Measurements from ENCODE around the gene NXN.
A peak's percentile ranks its signal among the peaks of the same experiment; 100 is the strongest.

The NXN gene

DNA sequence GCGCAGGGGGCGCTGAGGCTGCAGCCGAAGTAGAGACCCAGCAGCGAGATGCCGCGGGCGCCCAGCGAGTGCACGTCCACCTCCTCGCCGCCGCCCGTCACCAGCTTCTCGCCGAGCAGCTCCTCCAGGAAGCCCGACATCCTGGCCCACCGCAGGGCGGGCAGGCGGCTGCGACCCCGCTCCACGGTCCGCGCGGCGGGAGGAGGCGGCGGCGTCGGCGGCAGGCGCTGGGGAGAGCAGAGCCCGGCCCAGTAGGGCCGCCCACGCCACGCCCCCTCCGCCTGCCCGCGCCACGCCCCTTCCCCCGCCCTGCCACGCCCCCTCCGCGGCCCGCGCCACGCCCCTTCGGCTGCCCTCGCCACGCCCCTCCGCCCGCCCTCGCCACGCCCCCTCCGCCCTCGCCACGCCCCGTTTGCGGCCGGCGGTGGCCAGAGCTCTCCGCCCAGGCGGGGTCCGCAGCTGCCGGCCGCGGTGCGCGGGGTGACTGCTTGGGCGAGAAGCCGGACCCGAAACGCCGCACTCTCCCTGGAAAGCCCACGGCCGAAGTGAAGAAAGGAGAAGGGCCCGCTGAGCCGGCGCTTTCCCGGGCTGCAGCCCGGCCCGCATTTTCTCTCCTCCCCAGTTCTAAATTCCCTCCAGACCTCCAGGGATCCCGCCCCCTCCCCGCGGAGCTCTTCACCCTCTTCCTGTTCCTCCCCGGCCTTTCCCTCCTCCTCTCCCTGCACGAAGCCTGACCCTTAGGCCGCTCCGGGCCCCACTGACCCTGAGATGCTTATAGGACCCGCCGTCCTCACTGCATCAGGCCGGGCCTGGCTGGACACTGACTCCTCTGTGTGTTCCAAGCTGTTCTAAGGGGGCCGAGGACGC, at the start of gene NXN:
TSS of gene NXN (minus strand) at position 238 of the 867 bp plus-strand sequence.
- DNase-seq, result peak; percentile 78 to 87

DNA sequence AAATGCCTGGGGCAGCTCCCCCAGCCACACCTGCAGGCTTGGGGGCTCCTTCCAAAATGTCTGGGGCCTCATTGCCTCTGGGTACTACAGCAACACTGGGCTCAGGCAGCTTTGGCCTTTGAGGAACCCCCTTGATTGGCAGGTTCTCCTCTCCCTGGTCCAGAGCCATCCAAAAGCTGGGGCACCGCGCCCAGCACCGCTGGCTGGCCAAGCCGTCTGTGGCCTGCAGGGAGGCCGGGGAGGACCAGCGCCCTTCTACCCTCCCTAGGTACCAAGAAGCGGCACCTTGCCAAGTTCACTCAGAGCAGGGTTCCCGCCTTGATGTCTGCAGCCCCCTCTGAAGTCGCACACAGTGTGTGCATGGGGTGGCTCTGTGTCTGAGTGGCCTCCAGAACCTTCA, 47.5 kb upstream of the NXN start:
- DNase-seq, result no peak

DNA sequence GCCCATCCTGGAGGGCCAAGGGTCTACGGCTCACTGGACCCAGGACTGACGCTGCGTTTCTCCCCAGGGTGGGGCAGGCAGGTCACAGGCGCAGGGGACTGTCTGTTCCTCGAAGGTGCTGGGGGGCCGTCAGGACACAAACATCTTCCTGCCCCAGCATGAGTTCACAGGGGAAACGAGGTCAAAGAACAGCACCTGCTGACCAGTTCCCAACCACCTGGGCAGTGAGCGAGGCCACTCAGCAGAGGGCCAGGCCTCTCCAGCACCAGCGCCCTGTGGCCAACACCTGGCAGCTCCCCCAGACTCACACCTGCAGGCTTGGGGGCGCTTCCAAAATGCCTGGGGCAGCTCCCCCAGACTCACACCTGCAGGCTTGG, 47.0 kb upstream of the NXN start:
- DNase-seq, result no peak

DNA sequence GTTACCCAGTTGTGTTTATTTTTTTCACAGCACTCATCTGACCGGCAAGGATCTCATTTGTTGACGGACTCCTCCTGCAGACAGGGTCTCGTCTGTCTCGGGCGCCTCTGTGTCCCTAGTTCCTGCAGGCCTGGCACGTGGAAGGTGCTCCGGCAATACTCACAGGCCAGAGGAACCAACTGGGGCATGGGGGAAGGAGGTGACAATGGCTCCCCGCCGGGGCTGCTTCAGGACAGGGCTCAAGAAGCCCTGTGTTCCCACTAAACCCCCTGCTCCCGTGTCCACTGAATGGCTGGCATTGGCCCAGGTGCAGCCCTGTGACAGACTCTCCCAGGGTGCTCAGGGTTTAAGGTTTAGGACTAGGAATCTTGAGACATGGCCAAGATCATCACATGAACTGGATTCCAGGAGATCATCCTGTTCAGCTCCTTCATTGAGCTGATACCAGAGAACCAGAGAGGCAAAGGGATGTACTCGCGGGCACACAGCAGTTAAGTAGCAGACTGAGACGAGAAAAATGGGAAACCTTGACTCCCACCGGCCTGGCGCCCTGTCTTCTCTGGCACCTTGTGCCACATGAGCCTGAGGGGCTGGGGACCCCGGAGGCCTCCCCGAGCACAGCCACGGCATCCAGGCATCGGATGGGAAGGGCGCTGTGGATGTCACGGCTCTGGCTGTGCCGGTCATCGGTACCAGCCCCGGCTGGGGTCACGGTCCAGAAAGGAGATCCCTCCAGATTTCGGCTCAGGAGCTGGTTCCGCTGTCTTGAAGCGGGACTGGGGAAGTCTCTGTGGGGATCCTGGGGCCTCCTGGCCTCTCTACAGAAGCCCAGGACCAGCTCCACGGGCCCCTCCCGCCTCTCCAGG, 46.4 kb upstream of the NXN start:
- DNase-seq, result no peak

DNA sequence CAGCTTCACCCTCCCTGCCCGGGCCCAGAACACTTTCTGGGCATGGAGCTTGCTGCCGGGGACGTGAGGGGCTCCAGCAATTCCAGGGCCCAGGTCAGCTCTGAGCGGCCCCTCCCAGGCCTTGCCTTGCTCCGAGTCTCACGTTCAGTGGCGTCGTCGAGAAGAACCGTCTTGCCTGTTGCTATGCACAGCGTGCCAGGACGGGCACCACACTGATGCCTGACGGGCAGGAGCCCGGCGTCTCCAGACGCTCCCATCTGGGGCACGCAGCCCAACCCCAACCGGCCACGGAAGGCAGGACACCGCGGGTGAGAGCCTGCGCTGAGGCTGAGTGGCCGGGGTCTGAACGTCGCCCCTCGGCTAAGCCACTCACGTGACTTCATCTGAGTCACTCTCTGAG, 44.5 kb upstream of the NXN start:
- DNase-seq, result no peak

DNA sequence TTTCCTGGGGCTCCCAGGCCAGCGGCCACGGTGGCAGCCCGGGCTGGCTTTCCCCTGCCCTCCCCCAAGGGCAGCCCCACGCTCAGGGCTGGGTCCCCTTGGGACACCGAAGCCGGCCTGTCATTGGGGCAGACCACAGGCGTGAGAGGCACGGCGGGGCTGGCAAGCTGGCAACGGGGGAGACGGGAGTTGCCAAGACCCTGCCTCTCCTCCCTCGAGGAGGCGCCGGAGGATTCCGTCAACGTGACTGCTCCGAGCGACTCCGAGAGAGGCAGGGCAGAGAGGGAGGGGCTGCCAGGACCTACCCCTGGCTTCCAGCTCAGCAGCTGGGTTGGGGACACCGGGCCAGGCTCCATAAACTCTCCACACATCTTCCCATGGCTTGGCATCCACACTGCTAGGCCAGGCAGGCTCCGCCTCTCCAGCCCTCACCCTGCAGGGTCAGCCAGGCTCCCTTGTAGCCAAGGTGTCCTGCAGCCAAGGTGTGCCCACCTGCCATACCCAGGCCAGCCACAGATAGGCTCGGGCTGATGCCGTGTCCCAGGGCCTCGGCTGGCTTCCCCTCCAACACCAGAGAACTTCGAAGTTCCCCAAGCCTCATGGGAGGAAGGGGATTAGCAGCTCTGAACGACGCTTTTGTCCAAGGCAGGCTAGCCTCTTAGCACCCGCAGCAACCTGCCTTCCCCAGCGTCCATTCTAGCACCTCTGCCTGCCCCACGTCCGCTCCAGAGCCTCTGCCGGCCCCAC, 42.9 kb upstream of the NXN start:
- DNase-seq, result no peak

DNA sequence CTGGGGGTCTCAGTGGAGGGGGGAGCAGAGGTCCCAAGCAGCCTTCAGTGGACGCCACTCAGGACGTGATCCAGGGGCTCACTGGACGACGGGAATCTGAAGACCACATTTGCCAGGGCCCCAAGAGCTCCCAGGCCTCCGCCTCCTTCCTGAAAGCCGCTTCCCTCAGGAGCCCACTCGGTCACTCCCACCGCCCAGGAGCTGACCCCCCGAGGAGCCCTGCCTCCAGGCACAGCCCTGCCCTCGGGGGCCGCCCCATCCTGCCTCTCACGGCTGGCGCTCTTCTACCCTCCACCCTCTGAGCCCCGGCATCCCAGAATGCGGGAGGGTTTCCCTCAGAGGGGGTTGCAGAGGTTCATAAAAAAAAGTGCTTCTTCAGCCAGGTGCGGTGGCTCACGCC, 41.6 kb upstream of the NXN start:
- no peak for DNase-seq

DNA sequence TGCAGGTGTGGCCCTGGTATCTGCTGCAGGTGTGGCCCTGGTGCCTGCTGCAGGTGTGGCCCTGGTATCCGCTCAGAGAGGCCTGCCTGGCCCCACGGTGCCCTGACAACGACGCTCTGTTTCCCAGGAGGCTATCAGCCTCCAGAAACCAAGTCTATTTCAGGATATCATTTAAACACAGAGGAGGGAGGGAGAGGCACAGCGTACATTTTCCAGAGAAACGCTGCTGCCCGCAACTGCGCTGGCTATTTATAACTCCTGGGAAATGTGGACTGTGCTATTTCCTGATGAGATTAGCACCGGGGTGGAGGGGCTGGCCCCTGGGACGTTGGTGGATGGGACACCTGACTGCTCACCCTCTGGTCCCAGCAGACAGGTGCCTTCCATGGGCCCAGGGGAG, 39.9 kb upstream of the NXN start:
- DNase-seq, result no peak

DNA sequence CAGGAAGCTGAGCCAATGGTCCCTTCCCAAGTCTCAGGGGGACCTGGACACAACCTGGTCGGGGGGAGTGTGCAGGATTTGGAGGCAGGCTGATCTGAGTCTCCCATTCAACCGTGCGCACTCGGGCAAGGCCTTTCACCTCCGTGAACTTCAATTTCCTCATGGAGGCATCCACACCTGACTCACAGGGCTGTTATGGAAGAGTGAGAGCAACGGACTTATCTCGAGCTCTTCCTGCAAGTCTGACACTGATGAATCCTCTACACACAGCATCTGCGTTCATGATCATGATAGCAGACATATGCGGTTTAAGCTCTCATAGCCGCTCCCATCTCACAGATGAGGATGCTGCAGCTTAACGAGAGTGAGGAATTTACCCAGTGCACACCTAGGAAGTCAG, 39.0 kb upstream of the NXN start:
- DNase-seq, result no peak

DNA sequence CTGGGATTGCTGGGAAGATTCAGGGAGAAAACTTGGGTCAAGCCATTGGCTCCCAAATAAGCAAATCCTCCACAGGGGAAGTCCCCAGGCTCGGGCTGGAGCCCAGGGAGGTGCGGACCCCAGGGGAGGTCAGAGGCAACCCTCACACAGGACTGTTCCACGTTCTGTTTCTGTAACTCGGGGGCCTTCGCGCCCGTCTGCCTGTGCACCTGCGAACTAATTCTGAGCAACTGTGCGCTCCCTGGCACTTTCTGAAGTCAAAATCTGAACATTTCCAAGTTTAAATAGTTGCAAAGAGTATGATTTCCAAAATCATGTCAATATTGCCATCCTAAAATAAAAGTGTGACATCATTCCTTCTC, 34.1 kb upstream of the NXN start:
- no peak for DNase-seq

DNA sequence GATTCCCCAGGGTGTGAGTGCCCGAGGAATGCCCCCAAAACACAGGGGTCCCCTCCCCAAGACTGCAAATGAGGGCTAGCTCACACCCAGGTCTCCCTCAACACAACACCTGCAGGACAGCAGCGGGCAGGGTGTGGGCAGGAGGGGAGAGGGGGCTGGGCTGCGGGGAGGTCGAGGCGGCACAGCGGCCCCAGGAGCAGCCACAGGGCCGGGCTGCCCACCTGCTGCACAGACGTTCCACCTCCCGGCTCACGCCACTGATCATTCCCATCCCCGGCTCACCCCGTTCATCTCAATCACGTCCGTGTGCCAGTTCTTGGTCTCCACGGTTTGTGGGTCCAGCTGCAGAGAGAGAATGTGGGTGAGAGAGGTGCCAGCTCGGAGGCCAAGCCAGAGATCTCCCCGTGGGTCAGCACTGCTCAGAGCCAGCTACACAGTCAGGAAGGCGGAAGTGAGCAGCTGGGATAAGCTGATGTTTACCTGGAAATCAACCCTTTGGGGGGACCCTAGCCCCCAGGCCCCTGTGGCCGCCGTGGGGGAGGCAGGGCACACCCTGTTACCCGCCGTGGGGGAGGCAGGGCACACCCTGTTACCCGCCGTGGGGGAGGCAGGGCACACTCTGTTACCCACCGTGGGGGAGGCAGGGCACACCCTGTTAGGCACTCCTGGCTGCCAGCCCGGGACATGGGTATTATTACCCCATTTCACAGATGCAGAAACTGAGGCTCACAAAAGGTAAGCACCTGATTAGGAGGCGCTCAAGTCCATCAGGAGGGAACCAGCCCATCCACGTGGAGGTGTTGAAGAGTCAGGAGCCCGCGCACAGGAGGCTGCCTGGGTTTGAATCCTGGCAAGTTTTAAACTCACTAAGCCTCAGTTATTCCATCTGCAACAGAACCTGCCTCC, 33.5 kb upstream of the NXN start:
- no peak for DNase-seq

DNA sequence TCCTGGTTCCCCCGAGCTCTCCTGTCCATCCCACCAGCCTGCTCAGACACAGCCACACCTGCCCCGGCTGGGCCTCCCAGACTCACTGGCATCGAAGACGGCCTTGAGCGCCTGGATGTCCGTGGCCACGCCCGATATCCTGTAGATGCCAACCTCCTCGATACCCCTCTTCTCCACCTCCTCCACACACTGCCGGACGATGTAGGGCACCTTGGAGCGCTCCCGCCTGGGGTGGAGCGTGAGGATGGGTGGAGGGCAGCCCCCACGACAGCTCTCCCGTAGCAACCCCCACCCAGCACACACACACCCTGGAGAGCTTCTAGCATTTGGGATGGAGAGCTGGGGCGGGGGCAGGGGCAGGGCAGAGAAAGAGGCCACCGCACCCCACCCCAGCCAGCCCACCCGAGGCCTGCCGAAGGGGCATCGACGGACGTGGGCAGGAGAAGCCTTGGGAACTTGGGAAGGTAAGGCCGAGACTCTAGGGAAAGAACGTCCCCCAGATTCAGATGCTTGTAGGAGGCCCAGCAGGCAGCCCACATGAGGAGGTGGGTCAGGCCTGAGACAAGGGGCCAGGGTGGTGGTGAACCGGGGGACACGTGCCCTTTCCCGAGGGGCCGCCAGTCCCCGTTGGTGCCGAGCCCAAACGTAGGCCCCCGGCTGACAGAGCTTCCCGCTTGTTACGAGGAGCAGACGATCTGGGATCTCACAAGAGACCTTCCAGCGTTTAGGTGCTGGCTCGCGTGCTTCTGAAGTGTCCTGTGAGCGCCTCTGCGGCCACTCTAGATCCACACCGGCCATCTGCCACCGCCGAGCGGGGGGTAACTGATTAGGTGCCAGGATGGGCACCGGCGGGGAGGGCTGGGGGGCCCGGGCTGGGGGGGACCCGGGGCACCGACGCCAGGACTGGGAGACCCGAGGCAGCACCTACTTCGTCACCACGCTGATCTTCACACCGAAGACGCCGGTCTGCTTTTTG, 32.5 kb upstream of the NXN start:
- DNase-seq, result no peak

DNA sequence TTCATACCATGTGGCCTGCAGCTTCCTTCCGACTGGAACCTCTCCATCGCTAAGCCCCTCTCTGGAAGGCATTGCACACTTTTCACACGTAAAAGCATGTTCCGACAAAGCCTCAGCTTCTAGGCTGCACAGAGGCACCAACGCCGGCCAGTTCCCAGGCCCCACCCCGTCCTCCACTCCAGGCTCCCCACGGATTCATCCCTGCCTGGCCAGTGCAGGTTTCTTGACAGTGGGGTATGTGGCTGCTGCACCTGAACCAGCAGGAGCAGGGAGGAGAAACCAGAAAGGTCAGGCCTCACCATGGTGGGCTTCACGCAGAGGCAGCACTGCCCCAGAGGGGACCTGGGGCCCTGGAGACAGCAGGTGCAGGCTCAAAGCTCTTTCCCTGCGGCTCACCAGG, 31.6 kb upstream of the NXN start:
- no peak for DNase-seq

DNA sequence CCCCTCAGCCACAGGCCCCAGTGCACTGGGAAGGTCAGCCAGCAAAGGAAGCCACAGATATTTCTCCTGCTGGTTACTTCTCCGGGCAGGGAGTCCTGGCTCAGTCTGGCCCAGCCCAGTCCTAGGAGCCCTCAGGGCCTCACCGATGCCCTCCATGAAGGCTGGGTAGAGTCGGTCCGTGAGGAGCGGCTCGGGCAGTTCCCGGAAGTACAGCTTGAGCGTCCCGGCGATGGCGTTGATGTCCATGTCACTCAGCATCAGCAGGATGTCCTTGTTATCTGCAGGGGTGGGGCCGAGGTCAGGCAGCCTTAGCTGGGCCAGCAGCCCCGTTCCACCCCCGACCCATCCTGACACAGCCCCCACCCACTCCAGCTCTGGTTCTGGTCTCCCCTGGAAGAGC, 31.0 kb upstream of the NXN start:
- no peak for DNase-seq

DNA sequence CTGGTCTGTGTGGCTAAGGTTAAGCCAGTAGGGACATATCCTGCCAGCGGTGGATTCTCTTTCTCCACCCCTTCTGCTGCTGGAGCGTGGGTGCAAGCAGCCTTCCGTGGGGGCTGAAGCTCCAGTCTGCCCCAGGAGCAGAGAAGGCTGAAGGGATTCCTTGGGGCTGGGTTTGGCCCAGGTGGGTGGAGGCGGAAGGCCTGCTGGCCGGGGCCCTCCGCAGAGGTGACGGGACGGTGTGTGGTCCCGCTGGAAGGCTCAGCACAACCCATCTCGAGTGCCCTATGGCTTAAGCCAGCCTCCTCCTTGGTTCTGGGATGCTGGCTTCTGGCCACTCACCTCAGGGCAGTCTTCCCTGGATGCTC, 30.5 kb upstream of the NXN start:
- DNase-seq, result no peak

DNA sequence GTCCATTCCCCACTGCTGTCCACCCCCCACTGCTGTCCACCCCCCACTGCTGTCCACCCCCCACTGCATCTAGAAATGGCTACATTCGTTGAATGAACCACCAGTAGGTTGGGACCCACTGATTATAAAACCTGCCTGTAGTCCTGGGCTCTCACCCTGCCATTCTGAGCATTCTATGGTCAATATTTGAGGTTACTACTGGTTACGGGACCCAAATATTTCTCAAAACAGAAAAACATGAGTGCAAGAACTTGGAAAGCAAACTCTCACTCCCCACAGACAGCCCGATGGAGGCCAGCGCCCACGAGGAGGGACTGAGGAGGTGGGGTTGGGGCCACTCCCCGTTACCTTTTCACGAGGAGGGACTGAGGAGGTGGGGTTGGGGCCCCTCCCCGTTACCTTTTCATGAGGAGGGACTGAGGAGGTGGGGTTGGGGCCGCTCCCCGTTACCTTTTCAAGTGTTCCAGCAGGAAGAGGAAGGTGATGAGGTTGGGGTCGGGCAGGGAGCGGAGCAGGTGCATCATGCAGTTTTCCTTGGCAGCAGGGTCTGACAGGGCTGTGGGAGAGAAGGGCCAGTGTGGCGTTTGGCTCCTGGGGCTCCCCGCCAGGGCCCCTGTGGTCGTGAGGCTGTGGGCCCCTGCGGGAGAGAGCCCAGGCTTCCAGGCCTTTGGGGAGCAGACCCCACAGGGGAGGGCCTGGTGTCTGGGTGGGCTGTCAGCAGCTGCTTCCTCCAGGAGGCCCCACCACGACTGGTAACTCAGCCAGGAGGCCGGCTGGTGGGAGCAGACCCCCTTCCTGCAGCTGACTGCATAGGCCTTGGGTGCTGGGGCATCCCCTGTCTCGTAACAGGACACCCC, 29.9 kb upstream of the NXN start:
- DNase-seq, result no peak

DNA sequence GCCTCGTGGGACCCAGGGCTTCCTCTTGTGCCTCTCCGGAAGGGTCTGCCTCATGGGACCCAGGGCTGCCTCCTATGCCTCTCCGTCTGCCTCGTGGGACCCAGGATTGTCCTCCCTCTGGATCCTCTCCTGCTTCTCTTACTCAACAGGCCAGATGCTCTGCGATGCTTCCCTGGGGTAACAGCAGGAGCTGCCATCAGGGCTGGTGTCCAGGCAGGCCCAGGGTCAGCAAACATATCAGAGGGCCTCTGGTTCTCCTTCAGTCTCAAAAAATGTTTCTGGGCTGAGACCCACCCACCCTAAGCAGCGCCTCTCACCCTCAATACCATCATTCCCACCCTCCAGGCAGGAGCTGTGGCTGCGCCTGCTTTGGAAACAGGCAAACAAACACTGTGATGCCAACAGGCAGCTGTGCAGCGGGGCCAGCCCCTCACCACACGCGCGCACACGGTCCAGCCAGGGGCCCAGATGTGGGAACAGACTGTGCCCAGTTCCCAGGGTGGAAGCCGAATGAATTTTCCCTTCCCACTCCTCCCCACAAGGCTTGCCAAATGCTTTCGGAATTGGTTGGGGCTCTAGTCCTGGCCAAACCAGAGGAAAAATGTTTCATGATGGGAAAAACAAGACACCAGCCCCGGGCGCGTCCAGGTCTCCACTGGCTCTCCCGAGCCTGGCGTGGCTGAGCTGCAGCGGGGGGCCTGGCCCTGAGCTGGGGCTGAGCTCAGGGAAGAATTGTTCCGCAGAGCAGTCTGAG, 28.6 kb upstream of the NXN start:
- DNase-seq, result no peak

DNA sequence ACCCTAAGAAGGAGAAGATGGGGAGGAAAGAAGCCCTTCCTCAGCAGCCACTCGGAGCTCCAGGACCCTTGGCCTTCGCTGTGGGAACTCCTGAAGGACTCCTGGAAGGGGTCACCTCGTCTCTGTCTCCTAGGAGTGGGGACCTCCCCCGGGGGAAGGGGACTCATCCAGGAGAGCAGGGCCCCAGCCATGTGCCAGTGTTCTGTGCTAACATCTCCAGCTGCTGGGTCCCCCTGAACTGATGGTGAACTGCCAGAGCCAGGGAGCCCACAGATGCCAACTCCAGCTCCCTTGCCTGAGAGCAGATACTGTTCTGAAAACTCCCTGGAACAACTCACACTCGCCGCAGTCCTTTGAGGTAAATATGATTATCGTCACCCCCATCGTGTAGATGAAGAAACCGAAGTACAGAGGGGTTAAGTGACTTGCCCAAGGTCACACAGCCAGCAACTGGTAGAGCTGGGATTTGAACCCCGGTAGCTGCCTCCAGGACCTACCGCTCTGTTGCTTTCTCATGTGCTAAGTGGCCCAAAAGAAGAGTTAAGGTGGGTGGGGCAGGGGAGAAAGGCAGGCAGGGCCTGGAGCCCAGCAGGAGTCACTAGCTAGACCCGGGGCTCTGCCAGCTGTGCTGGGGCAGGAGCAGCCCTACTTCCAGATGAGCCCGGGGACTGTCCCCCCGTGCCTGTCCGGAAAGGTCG, 27.9 kb upstream of the NXN start:
- DNase-seq, result no peak

DNA sequence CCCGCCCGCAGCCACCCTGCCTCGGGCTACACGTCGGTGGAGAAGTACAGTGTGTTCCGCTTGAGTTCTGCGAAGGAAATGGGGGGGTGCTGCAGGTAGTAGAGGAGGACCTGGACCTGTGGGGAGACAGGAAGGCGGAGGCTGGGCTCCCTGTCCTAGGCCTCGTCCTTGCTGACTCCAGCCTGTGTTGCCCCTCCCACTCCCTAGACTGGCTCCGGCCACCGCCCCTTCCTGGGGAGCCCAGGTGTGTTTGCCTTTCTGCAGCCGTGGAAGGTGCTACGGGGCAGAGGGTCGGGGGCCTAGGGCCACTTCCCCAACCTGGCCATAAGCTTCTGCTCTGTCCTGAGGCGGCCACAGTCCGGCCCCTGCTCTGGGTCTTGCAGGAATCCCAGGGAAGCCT, 26.5 kb upstream of the NXN start:
- no peak for DNase-seq
